HEK293T (cell line): ENCODE measurements around the gene SCAP.

Source experiments
- BHLHE40 ChIP-seq: fragments of 450-650 bp; IDR thresholded peaks from 2 replicates; pipeline ENCODE4 v1.6.1; 2016; ENCODE audit warnings: mild to moderate bottlenecking, moderate library complexity, borderline replicate concordance
- ELF4 ChIP-seq: fragments of 450-650 bp; IDR thresholded peaks from 2 replicates; pipeline ENCODE4 v1.6.1; 2017; ENCODE audit warnings: antibody characterized with exemption
- FOXK2 ChIP-seq: fragments of 450-650 bp; IDR thresholded peaks from 2 replicates; pipeline ENCODE4 v1.6.1; 2016; ENCODE audit warnings: mild to moderate bottlenecking
- FOXM1 ChIP-seq: fragments of 450-650 bp; IDR thresholded peaks from 2 replicates; pipeline ENCODE4 v1.6.1; 2017; ENCODE audit warnings: mild to moderate bottlenecking, borderline replicate concordance
- HDGF ChIP-seq: fragments of 450-650 bp; IDR thresholded peaks from 2 replicates; pipeline ENCODE4 v1.6.1; 2017; ENCODE audit warnings: antibody characterized with exemption, borderline replicate concordance
- L3MBTL2 ChIP-seq: fragments of 450-650 bp; conservative IDR thresholded peaks from 2 replicates; pipeline ENCODE4 v1.6.1; 2016; ENCODE audit warnings: mild to moderate bottlenecking
- NFRKB ChIP-seq: fragments of 450-650 bp; IDR thresholded peaks from 2 replicates; pipeline ENCODE4 v1.6.1; 2016; ENCODE audit warnings: mild to moderate bottlenecking, moderate library complexity
- SUZ12 ChIP-seq: fragments of 450-650 bp; IDR thresholded peaks from 2 replicates; pipeline ENCODE4 v1.6.1; 2016; ENCODE audit warnings: mild to moderate bottlenecking
- ZNF384 ChIP-seq: fragments of 450-650 bp; IDR thresholded peaks from 2 replicates; pipeline ENCODE4 v1.6.1; 2016

GRCh38 chr3:47504113-47504512, 28.4 kb upstream of the SCAP start:
- TF ChIP-seq BHLHE40 (no peak), L3MBTL2 (no peak), FOXM1 (no peak), FOXK2 (no peak), SUZ12 (no peak), HDGF (no peak), ZNF384 (no peak), ELF4 (no peak), NFRKB (no peak)
